H7 (cell line): ENCODE measurements around the gene SLC45A1. TPM values are rescaled to one million over a fixed set of nuclear protein-coding genes. Genes with fewer than 3 reads are reported as not detected.

Experiments used
- DNase-seq: peaks from one replicate; pipeline ENCODE4 v3.0.0; 2012
- H3K27me3 ChIP-seq: 2 replicates; pipeline ENCODE4 v1.6.0; 2011; ENCODE audit warnings: mild to moderate bottlenecking, low read length; ENCODE audit not compliant: control insufficient read depth, insufficient read depth
- H3K36me3 ChIP-seq: replicated peaks from 2 replicates; pipeline ENCODE4 v1.5.1; 2011; ENCODE audit warnings: low read length; ENCODE audit not compliant: control insufficient read depth, insufficient read depth
- H3K4me3 ChIP-seq: 2 replicates; pipeline ENCODE4 v1.5.1; 2011; ENCODE audit warnings: low read depth, mild to moderate bottlenecking, control low read depth, low read length, moderate library complexity; ENCODE audit not compliant: insufficient read depth
- total RNA-seq: library from RNA; depleted of rRNA; stranded (reverse); fragments of >200 nt; shearing (Covaris generic); gene quantifications from 2 replicates; pipeline ENCODE4 v1.2.3, GENCODE V29; 2014

The SLC45A1 gene
- total RNA-seq, 1 experiment from 2014 or later: 0.90 TPM

DNA sequence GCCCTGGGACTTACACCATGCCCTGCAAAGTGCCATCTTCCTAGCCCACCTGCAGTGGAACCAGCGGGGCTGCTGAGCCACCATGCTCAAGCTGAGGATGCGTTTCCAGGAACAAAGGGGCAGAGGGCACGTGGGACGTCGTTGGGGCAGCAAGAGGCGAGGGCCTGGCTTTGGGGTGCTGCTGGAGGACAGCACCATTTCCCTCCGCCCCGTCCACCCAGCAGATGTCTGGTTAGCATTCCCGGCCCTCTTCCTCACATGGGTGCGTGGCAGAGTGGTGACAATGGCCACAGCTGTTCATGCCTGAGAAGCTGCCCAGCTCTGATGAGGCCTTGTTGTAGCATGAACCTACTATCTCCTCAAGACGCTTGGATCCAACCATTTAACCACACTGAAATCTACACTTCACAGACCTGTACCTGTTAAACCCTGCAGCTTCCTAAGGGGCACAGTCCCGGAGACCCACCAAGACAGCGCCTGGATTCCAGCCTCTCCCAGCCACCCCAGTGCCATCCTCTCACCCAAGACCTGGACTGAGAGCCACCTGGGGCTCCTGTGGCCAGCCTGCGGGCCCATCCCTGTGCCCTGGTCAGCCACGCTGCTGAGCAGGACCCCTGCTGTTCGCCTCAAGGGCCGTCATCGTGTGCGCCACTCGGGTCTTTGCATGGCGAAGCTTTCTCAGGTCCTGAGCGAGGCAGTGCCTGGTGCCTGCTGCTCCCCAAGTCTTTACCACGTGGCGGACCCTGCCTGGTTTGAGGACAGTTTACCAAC, 33.2 kb downstream of the SLC45A1 start:
- DNase-seq: peak; percentile 68
- Histone ChIP-seq H3K27me3 (no peaks in the 10 kb centered on the region), H3K4me3 (no peak overlapping the region), H3K36me3 (peaks cover 16% of the 10 kb centered on the region)

DNA sequence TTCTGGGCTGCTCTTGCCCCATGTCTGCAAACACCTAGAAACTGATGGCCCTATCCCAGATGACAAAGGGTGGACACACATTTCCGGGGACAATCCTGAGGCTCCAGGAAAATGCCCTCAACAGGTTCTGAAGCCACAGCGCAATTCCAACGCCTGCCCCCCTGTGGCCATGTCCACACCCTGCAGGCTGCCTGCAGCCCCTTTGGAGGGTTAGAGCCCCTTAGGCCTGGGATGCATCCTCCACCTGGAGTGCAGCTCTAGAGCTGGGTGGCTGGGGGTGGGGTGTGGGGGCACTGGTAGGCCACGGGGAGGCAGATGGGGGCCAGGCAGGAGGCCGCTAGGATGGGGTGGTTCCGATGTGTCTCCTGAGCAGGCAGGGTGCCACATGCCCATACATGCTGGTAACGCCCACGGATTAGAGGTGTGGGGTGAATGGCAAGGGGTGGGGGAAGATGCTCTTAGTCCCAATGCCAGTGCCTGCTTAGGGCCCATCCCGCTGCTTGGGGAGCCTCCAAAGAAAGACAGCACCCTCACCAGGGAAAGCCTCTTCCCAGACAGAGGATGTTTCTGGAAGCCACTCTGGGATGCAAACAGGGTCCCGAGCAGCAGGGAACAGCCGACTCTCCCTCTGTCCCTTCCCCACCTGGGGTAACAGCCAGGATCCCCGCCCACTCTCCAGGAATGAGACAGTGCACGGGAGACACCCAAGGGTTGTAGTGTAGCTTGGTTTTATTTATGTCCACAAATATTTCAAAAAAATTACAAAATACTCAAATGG, 34.0 kb downstream of the SLC45A1 start:
- Histone ChIP-seq H3K36me3 (peaks cover 19% of the 10 kb centered on the region), H3K4me3 (no peak overlapping the region), H3K27me3 (no peaks in the 10 kb centered on the region)
- peak; percentile 93 for DNase-seq

DNA sequence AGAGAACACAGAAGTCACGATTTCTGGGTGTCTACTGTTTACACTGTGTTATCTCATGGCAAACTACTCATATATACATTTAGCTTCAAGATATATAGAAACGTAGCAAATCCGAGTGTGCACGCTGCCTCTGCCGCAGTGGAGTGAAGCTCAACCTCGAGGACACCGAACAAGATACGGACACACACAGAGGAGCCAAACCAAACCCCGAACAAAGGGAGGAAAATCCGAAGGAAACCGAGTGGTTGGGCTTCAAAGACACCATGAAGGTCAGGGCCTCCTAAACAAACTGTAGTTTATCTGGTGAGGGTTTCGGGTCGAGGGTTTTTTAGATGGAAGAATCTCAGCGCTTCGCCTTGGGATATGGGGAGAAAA, 34.5 kb downstream of the SLC45A1 start:
- Histone ChIP-seq H3K4me3 (no peak overlapping the region), H3K36me3 (peaks cover 23% of the 10 kb centered on the region), H3K27me3 (no peaks in the 10 kb centered on the region)
- DNase-seq: no peak

DNA sequence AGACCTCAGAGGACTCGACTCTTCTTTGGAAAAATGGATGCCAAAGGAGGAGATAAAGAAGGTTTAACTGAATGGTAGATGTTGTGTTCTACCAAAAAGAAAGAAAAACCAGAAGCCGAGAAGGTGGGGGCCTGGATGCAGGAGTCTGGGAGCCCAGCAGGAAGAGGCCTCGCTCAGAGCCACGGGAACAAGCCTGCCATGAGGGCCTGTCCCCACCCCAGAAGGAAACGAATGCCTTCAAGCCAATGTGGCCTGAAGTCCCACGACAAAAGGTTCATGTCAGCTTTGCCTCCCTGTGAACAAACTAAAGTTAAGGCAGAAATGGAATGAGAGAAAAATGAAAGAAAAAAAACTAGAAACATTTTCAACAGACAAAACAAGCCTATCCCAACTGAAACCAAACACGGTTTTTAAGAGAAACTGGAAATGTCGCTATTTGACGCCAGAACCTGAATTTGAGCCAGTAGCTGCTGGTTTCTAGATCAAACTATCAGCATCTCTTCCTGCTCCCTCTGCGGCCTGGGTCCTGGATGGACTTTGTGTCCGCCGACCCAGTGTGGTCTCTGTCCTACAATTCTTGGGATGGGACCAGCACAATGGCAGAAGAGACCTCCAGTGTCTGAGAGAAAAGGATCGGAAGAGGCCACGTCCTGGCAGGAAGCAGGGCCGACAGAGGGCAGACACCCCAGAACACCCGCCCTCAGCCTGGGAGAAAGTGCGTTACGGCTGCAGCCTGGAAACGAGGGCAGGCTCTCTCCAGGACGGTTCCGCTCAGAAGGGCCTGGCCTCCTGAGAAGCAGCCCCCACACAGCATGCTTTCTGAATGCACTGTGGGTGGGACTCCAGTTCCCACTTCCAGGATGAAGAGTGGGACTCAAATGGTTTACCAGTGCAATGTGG, 35.2 kb downstream of the SLC45A1 start:
- DNase-seq: no peak
- H3K4me3 ChIP-seq: no peak overlapping the region
- H3K36me3 ChIP-seq: peaks cover 30% of the 10 kb centered on the region
- no peaks in the 10 kb centered on the region for H3K27me3 ChIP-seq

DNA sequence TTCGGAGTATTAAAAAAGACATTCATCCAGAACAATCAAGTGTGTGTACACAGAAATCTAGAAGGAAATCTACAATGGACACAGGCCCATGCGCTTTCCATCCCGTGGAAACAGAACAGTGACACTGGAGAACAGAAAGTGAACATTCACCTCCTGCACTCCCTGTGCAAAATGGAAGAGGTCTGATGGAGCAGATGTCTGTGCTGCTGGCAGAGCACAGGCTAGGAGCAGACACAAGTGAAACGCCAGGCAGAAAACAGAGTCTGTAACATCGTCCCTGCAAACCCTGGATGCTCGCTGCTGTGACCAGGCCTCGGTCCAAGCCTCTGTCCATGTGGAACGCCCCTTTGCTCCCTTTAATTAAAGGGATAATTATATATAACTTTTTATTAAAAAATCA, 36.1 kb downstream of the SLC45A1 start:
- H3K27me3 ChIP-seq: no peaks in the 10 kb centered on the region
- DNase-seq: no peak
- H3K36me3 ChIP-seq: peaks cover 31% of the 10 kb centered on the region
- H3K4me3 ChIP-seq: no peak overlapping the region

DNA sequence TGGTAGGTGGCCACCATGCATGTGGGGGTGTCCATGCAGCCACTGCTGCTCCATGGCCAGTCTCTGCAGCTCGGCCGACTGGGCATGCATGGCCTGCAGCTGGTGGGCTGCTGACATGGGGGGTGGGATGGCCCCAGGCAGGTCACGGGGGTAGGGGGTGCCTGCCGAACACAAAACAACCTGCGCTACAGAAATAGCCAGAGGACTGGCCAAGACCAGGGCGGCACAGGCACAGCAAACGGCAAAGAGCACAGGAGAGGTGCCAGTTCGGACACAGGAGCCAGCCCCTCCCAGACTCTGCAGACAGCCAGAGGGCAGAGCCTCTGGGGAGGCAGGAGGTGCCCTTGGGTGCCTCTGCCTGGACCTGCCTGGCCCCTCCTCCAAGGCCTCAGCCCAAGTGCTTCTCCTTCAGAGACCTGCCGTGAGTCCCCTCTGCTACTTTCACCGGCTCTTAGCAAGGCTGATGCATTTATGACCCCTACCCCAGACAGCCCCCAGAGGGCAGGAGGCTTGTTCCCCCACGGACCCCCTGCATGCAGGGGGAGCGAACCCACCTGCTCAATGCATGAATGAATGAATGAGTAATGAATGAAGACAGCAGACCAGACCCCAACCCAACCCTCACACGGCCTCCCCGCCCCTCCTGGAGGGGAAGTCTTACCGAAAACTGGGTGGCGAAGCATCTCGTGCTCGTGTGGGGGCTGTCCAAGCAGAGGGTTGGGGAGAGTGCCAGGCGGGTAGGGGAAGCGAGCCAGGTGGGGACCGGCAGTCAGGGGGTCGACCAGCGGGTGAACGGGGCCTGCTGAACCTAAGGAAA, 37.7 kb downstream of the SLC45A1 start:
- H3K36me3 ChIP-seq: peaks cover 32% of the 10 kb centered on the region
- H3K27me3 ChIP-seq: no peaks in the 10 kb centered on the region
- H3K4me3 ChIP-seq: no peak overlapping the region
- DNase-seq: no peak

DNA sequence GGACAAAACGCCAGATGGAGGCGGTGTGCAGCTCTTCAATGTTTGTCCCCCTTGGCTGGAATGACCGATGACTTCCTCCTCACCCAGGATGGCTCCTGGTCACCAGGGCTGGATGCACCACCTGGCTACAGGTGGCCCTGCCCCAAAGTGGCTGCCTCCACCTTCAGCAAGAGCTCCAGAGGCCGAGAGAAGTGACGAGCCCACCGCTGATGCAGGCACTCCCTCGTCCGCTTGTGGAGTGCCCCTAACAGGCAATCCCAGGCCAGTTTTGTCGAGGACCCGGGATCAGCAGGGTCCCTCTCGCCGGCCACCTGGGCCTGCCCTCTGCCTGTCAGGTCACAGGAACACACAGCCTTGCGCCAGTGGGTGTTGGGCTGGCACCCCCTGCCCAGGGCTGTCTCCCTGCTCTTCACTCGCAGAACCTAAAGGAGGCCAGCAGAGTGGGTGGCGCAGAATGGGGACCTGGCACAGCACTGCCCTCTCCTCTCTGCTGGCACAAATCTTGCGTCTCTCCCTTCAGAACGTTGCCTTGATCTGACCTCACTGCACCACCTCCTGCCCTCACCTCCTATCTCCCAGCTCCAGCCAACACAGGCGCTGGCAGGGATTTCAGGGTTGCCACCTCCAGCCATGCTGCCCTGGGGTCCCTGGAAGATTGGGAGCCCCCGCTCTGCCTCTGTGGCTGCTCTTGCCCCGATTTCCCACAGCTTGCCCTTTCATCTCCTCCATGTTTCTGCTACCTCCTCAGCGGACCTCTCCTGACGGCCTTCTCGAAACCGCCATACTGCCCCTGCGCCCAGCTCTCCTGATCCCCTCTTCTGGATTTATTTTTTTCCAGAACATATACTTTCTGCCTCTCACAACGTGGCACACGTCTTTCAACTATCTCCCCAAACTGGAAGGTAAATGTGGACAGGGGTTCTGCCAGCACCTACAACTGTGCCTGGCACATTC, 38.6 kb downstream of the SLC45A1 start:
- H3K4me3 ChIP-seq: no peak overlapping the region
- peaks cover 37% of the 10 kb centered on the region for H3K36me3 ChIP-seq
- no peaks in the 10 kb centered on the region for H3K27me3 ChIP-seq
- DNase-seq: no peak

DNA sequence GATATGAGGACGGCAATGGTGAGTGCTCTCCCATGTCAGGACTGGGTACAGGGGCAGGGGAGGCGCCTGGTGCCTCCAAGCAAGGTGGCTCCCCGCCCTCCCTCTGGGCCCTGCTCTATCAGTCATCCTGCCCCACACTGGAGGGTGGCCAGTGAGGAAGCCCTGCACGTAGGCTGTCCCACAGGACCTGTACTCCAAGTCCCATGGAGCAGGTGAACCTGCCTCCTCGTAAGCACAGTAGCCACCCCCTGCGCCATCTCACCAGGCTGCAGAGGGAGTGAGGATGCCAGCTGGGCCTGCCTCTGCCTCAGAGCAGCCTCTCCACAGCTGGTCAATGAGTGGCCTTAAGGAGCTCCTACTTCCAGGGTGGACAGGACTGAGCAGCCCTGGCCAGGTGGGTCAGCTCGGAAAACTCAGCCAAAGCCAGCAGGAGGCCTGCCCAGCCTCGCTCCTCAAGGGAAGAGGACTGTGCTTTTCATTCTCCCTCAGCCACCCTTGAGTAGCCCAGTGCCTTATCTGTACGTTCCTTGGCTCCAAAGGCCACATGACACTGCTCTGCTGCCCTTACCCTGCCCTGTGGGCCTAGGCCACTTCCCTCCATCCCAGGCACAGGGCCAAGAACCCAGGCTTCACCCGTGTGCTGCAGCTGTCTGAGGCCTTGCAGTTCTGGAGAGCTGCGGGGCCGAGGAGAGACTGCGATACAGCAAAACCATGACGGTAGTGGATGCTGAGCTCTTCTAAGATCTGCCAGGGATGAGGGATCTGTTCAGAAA, 39.6 kb downstream of the SLC45A1 start:
- no peaks in the 10 kb centered on the region for H3K27me3 ChIP-seq
- no peak overlapping the region for H3K4me3 ChIP-seq
- no peak for DNase-seq
- peaks cover 46% of the 10 kb centered on the region for H3K36me3 ChIP-seq

DNA sequence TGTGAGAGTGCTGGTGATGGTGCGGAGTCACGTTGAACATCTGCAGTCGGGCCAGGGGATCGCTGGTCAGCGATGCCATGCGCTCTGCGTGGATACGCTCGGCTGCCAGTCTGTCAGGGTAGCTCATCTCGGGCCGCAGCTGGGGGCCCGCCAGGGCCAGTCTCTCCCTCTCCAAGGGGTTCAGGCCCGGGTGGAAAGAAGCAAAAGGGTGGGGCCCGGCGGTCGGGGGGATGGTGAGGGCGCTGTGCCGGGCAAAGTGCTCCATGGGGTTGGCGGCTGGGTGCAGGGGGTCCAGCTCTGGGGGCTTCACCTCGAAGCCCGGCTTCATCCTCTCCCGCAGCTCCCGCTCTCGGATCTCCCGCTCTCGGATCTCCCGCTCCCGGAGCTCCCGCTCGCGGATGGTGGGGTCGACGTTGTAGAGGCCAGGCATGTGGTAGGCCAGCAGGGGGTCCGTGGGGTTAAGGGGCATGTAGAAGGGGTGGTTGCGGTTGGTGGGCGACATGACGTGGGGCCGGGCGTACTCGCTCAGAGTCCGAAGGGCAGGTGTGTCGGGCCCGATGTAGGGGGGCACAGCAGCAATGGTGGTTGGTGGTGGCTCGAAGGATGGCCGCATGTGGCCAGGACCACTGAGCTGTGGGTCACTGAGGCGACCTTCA, 40.5 kb downstream of the SLC45A1 start:
- DNase-seq: no peak
- no peak overlapping the region for H3K4me3 ChIP-seq
- no peaks in the 10 kb centered on the region for H3K27me3 ChIP-seq
- peaks cover 50% of the 10 kb centered on the region for H3K36me3 ChIP-seq

DNA sequence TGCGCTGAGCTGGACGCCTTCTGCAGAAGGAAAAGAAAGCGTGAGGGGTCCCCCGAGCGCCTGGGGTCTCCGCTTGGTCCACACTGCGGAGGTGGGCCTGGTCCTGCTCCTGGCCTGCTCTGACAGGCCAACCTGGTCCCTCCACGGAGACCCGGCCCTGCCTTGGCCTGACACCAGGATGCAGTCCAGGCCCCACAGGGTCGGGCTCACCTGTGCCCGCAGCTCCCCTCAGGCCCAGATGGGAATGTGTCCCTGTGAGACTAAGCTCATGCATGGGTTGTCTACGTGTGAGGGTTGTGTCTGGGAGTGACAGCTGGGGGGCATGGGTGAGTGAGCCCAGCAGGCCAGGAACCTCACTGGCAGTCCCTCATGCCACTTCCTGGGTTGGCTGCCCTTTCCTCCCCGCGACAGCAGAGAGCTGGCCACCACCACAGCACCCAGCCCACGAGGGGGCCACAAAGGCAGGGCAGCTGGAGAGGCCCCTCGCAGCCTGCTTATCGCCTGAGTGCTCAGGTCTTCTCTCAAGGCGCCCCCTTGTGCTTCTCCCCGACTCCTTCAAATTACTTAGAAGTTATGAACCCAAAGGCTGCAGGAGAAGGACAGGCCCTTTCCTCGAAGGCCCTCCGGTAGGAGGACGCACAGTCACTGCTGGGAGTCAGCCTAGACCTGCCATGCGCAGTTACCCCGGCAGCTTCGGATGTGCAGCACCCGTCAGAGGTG, 41.1 kb downstream of the SLC45A1 start:
- no peak overlapping the region for H3K4me3 ChIP-seq
- peaks cover 49% of the 10 kb centered on the region for H3K36me3 ChIP-seq
- H3K27me3 ChIP-seq: no peaks in the 10 kb centered on the region
- peak; percentile 66 for DNase-seq

DNA sequence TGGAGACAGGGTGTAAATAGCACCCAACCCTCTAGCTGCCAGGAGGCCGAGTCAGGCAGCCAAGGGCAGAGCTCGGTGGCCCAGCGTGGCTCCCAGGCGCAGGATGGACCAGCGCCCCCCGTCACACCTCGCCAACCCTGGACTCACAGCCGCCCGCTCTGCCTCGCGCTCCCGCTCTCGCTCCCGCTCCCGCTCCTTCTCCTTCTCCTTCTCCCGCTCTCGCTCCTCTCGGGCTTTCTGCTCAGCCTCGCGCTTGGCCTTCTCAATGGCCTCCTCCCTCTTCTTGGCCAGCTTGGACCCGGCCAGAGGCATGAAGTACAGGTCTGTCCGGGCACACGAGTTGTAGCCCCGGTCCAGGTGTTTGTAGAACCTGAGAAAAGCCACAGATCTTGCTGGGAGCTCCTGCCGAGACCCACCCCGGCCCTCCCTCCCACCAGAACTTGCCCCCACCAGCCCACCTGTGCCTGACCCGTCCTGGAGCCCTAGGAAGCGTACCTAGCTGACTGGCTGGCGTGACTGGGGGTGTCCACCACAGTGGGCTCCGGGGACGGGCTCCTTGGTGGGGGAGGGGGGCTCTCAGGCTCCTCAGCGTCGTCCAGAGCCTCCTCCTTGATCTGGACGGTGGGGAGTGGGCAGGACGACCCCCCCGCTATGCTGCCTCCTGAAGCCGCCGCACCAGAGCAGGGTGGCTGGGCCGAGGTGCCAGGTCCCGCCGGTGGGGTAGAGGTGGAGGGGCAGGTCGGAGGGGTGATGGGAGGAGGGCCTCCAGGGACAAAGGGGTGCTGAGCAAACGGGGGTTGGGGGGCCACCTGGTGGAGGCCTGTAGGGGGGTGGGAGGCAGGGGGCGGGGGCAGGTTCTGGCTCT, 41.9 kb downstream of the SLC45A1 start:
- Histone ChIP-seq H3K36me3 (peaks cover 47% of the 10 kb centered on the region), H3K4me3 (no peak overlapping the region), H3K27me3 (no peaks in the 10 kb centered on the region)
- peak; percentile 59 for DNase-seq
